GM10248 (cell line): ENCODE results near the gene TERB1.

Source experiments
- CTCF ChIA-PET: fragments of 300-600 bp; sonication (Branson Sonifier 250); formaldehyde crosslinking; extraction: SDS; loops from one replicate; lab custom pipeline; 2021; ENCODE audit warnings: antibody characterized with exemption; lab: Yijun Ruan, JAX
- POLR2A ChIA-PET: fragments of 350-650 bp; sonication (Branson Sonifier 250); formaldehyde crosslinking; extraction: SDS; loops from one replicate; lab custom pipeline; 2020; ENCODE audit warnings: antibody characterized with exemption; lab: Yijun Ruan, JAX
- DNase-seq: peaks from one replicate; pipeline ENCODE4 v3.0.0; 2012; ENCODE audit errors: extremely low spot score
- TF ChIP-seq, protein P1 (sequence below): IDR thresholded peaks from 2 replicates; pipeline ENCODE4 v1.5.1; 2012; ENCODE audit warnings: mild to moderate bottlenecking, low read depth; ENCODE audit errors: extremely low read depth, missing control alignments, control extremely low read depth

The TERB1 gene

DNA sequence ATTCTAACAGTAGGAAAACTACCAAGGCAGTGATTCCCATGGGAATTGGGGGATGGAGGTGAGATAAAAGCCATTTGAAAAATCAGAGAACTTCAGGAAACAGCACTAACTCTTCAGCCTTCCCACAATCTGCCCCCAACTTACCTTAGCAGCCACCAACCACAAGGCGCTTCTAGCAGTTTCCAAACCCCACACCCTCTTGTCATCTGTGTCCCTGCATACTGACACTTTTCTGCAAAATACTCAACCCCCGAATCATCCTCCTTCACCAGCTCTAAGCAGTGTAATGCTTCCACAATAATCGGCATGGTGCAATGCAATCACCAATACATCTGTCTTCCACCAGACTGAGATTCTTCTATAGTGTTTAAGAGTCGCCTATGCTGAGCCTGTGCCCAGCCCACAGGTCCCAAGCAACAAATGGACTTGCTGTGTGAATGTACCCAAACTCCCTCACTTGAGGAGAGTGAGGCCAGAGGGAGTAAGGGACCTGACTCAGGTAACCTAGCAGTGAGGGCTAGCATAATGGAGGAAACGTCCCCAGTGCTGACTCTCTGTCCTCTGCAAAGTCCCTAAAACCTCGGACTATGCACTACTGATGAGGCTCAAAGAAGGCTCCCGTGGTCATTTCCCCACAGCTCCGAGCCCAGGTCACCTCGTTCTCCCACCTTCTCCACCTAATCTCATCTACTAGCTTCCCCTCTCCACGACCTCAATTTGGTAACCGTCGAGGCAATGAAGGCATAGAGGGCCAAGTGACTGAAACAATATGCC lies 50.9 kb downstream of the TERB1 start:
- TF ChIP-seq, protein P1, sequence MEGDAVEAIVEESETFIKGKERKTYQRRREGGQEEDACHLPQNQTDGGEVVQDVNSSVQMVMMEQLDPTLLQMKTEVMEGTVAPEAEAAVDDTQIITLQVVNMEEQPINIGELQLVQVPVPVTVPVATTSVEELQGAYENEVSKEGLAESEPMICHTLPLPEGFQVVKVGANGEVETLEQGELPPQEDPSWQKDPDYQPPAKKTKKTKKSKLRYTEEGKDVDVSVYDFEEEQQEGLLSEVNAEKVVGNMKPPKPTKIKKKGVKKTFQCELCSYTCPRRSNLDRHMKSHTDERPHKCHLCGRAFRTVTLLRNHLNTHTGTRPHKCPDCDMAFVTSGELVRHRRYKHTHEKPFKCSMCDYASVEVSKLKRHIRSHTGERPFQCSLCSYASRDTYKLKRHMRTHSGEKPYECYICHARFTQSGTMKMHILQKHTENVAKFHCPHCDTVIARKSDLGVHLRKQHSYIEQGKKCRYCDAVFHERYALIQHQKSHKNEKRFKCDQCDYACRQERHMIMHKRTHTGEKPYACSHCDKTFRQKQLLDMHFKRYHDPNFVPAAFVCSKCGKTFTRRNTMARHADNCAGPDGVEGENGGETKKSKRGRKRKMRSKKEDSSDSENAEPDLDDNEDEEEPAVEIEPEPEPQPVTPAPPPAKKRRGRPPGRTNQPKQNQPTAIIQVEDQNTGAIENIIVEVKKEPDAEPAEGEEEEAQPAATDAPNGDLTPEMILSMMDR, result no peak
- peak; percentile 17 for DNase-seq
- POLR2A ChIA-PET, result no interaction called here
- CTCF ChIA-PET, result interaction anchor here (0.7 to 7.7 kb wide), 9 partner anchors 8 to 130 kb away, joined by 3 to 46 read pairs (median 8); partner anchors contain the start of genes CMTM4, NAE1 and PDP2

DNA sequence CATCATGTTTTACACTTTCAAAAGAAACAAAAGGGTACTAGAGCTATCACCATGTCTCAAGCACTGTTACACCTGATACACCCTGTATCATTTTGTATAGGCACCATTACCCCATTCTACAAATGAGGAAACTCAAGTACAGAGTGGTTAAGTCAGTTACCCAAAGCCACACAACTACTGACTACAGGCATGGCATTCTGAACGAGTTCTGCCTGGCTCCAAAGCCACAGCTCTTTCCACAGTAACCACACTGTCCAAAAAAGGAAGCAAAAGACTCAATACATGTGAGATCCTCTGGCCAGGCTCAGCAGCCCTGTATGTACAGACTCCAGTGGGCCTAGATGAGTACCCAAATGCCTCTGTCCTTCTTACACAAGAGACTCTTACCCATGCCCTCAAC lies 54.7 kb downstream of the TERB1 start:
- TF ChIP-seq, protein P1, result no peak
- ChIA-PET CTCF (interaction anchor here (1.2 to 2.7 kb wide), 5 partner anchors 10 to 121 kb away, joined by 3 to 12 read pairs (median 8); partner anchors contain the start of gene NAE1), POLR2A (interaction anchor here (0.7 kb wide), 2 partner anchors 110 to 194 kb away, joined by 3 to 4 read pairs; partner anchors contain the start of gene CKLF)
- DNase-seq, result no peak

DNA sequence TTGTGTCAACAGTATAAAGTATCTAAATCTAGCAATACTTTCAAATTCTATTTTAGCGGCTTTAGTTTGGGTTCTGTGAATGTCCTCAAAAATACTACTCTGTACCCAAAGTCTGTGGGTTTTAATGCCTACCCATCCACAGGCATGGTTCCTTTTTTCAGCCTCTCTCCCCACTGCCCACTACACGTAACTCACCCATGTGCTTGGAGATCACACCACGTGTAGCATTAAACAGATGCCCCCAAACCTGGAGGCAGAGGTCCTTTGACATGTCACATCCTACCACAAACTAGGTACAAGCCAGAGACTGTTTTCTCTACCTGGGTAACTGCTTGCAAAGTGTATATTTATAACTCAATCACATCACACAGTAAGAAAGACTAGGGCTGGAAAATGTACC lies 55.3 kb downstream of the TERB1 start:
- DNase-seq, result no peak
- TF ChIP-seq, protein P1, result no peak
- ChIA-PET POLR2A (no interaction called here), CTCF (interaction anchor here (1.1 to 2.7 kb wide), 6 partner anchors 9 to 137 kb away, joined by 3 to 12 read pairs (median 6); partner anchors contain the start of gene NAE1)

DNA sequence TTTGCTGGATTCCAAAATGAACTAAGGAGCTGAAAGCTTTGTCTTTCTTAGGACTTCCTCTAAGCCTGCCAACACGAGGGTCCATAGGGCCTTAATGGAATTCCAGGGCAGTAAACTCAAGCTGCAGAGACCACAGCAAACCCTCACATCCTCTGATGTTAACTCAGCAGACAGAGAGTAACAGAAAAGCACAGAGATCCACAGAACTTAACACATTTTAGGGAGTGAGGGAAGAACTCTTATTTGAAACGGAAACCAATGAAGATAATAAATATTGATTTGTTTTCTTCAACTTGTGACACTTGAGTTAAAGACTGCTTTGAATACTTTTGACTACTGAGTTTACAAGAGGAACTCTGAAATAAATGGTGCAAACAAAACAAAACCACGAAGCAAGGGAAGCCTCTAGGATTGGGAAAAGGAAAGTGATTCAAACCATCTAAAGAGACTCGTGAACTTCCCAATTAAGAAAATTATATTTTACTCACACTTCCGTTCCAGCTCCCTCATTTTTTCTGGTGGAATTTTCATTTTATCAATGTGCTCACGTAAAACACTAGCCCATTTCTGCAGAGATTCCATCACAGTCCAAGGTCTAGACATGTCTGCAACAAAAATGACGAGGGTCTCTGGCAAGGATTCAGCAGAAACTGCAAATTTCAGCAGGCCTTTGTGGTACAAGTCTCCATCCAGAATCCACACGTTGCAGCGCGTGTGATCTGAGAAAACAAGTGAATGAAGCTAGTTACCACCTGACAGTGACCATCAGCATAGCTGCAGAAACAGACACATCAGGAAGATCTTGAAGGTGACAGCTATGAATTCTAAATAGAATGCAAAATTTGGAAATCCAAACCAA lies 59.2 kb downstream of the TERB1 start:
- CTCF ChIA-PET, result interaction anchor here (0.6 to 5.6 kb wide), 6 partner anchors 11 to 336 kb away, joined by 3 to 46 read pairs (median 20); partner anchors contain the start of genes DYNC1LI2 and NAE1
- POLR2A ChIA-PET, result interaction anchor here (0.7 kb wide), 1 partner anchor 1706 kb away, joined by 3 read pairs; the partner anchor contains the start of gene SMPD3
- DNase-seq, result no peak
- TF ChIP-seq, protein P1, result no peak

DNA sequence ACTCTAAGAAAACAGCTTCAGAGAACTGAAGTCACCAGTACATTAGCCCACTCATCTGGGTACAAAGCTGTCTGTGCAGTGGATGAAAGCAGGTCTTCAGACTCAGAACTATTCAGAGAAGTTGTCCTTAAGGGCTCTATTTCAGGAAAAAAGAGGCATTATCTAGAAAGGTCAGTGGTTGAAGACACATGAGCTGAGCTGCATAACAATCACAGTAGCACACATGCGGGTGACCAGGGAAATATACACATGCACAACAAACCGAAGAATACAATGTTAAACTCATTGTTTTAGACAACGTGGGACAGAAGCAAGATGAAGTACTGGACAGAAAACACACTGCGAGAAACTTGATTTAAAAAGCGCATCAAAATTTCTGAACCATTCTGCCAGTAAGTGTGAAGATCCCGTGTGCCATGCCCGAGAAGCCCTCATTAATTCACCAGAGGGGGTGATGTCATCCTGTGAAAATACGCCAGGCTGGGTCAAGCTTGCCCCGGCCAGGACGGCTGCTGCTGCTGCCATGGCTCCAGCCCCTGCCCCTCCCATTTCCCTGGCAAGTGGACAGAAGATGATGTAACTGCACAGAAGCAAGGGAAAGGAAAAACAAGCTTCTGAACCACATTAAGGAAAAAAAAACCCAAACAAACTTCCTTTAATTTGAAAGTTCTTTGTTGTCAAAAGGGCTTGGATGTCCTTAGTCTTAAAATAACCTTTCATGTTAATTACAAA lies 60.0 kb downstream of the TERB1 start:
- no peak for DNase-seq
- ChIA-PET CTCF (interaction anchor here (0.8 to 5.6 kb wide), 11 partner anchors 7 to 335 kb away, joined by 3 to 46 read pairs (median 4); partner anchors contain the start of genes DYNC1LI2 and NAE1), POLR2A (interaction anchor here (0.7 kb wide), 1 partner anchor 1707 kb away, joined by 3 read pairs; the partner anchor contains the start of gene SMPD3)
- TF ChIP-seq, protein P1, result no peak
